CD14-positive monocyte (primary cell): ENCODE results near the gene TMEM120B. TPM values are rescaled to one million over a fixed set of nuclear protein-coding genes. Genes with fewer than 3 reads are reported as not detected.

Source experiments
- DNase-seq, 3 donors: peaks; one replicate each; pipeline ENCODE4 v3.0.0-alpha.2; 2011 to 2022
- H2AFZ ChIP-seq: 2 replicates; pipeline ENCODE4 v1.6.0; 2012; ENCODE audit warnings: mild to moderate bottlenecking, low read depth, low read length, inconsistent platforms; ENCODE audit not compliant: insufficient read depth, poor library complexity, severe bottlenecking
- H3K27ac ChIP-seq, 2 donors: 1 replicate in 1 of 2; 2 replicates in 1 of 2; pipeline ENCODE4 v1.5.1; 2012 to 2013; ENCODE audit warnings: low read length in 2 of 2, control low read depth in 1 of 2, inconsistent platforms in 1 of 2, low read depth in 1 of 2, mild to moderate bottlenecking in 1 of 2
- H3K27me3 ChIP-seq, 2 donors: one replicate each; pipeline versions ENCODE4 v1.6.0 to v1.6.1; 2011 to 2013; ENCODE audit warnings: low read length in 2 of 2; ENCODE audit not compliant: control insufficient read depth in 2 of 2, insufficient read depth in 2 of 2
- H3K36me3 ChIP-seq, 2 donors: replicated peaks in 1 of 2; 1 replicate in 1 of 2; 2 replicates in 1 of 2; pipeline versions ENCODE4 v1.5.1 to v1.6.1; 2012 to 2013; ENCODE audit warnings: low read length in 2 of 2, control low read depth in 1 of 2, inconsistent platforms in 1 of 2, mild to moderate bottlenecking in 1 of 2; ENCODE audit not compliant: insufficient read depth in 2 of 2, control insufficient read depth in 1 of 2
- H3K4me1 ChIP-seq, 2 donors: 1 replicate in 1 of 2; 2 replicates in 1 of 2; pipeline versions ENCODE4 v1.5.1 to v1.6.1; 2012 to 2013; ENCODE audit warnings: low read length in 2 of 2, control low read depth in 1 of 2, inconsistent platforms in 1 of 2, mild to moderate bottlenecking in 1 of 2, moderate library complexity in 1 of 2; ENCODE audit not compliant: insufficient read depth in 2 of 2, control insufficient read depth in 1 of 2
- H3K4me2 ChIP-seq: replicated peaks from 2 replicates; pipeline ENCODE3; 2012; ENCODE audit warnings: low read length, moderate library complexity, mild to moderate bottlenecking; ENCODE audit not compliant: poor library complexity, severe bottlenecking; ENCODE audit errors: extremely low read depth
- H3K4me3 ChIP-seq, 3 experiments: fragments of 200-600 bp in 1 of 3; sonication (generic) in 1 of 3; replicated peaks in 1 of 3; 1 replicate in 2 of 3; 2 replicates in 1 of 3; pipeline ENCODE4 v1.5.1; 2011 to 2013; ENCODE audit warnings: low read length in 3 of 3, mild to moderate bottlenecking in 3 of 3, control low read depth in 2 of 3, low read depth in 2 of 3, inconsistent platforms in 1 of 3, moderate library complexity in 1 of 3
- H3K79me2 ChIP-seq: 2 replicates; pipeline ENCODE4 v1.6.0; 2012; ENCODE audit warnings: mild to moderate bottlenecking, control low read depth, inconsistent platforms, low read length, moderate library complexity; ENCODE audit not compliant: insufficient read depth
- H3K9ac ChIP-seq: 2 replicates; pipeline ENCODE4 v1.6.0; 2017; ENCODE audit warnings: low read length, mild to moderate bottlenecking; ENCODE audit not compliant: insufficient read depth, poor library complexity, severe bottlenecking
- H3K9me3 ChIP-seq, 2 donors: replicated peaks in 1 of 2; 1 replicate in 1 of 2; 2 replicates in 1 of 2; pipeline versions ENCODE4 v1.5.1 to v1.6.1; 2012 to 2013; ENCODE audit warnings: low read length in 2 of 2, control low read depth in 1 of 2; ENCODE audit not compliant: control insufficient read depth in 1 of 2, insufficient read depth in 1 of 2
- H4K20me1 ChIP-seq: 2 replicates; pipeline ENCODE4 v1.6.0; 2012; ENCODE audit warnings: mild to moderate bottlenecking, low read length, control low read depth, moderate library complexity; ENCODE audit not compliant: insufficient read depth
- H3K27ac Mint-ChIP-seq, 7 donors: one replicate each; pipeline ENCODE4 v1.8.0; 2020; ENCODE audit warnings: mild to moderate bottlenecking in 7 of 7, mixed read lengths in 7 of 7, moderate library complexity in 6 of 7, inconsistent platforms in 2 of 7
- H3K27me3 Mint-ChIP-seq, 3 donors: one replicate each; pipeline ENCODE4 v1.8.0; 2021 to 2022; ENCODE audit warnings: low read depth in 3 of 3, mild to moderate bottlenecking in 3 of 3, mixed read lengths in 3 of 3, moderate library complexity in 3 of 3, inconsistent platforms in 1 of 3
- H3K36me3 Mint-ChIP-seq, 2 donors: one replicate each; pipeline ENCODE4 v1.8.0; 2020; ENCODE audit warnings: mixed read lengths in 2 of 2, inconsistent platforms in 1 of 2, mild to moderate bottlenecking in 1 of 2
- H3K4me1 Mint-ChIP-seq: one replicate; pipeline ENCODE4 v1.8.0; 2020; ENCODE audit warnings: mild to moderate bottlenecking, mixed read lengths
- H3K4me3 Mint-ChIP-seq, 2 donors: one replicate each; pipeline ENCODE4 v1.8.0; 2020; ENCODE audit warnings: mild to moderate bottlenecking in 2 of 2, mixed read lengths in 2 of 2, moderate library complexity in 1 of 2
- H3K9me3 Mint-ChIP-seq, 7 donors: one replicate each; pipeline ENCODE4 v1.8.0; 2020 to 2022; ENCODE audit warnings: mixed read lengths in 7 of 7, mild to moderate bottlenecking in 6 of 7, moderate library complexity in 6 of 7, inconsistent platforms in 2 of 7
- WGBS: methylation state at CpG from one replicate; pipeline ENCODE4 v1.1.5; 2013; ENCODE audit warnings: missing lambda C conversion rate; ENCODE audit not compliant: insufficient coverage; 5-methylcytosine and 5-hydroxymethylcytosine counted together
- intact Hi-C, 2 donors: fragments of 100-400 bp; cut with micrococcal nuclease; formaldehyde crosslinking; loops; one replicate each; pipeline versions ENCODE4 v1.15.0 to v1.15.1; 2023
- polyA plus RNA-seq, 3 donors: library from polyadenylated mRNA; depleted of rRNA in 1 of 3; unstranded in 2 of 3; stranded (reverse) in 1 of 3; fragments of 300-500 nt in 2 of 3; fragments of >200 nt in 1 of 3; fragmentation: Illumina TruSeq in 2 of 3; gene quantifications; 1 replicate in 2 of 3; 2 replicates in 1 of 3; pipeline ENCODE4 v1.2.3, GENCODE V29; 2012 to 2021
- TF ChIP-seq, protein P1 (sequence below): fragments of 200-600 bp; IDR thresholded peaks from one replicate; pipeline ENCODE4 v1.8.0; 2022; ENCODE audit warnings: antibody characterized with exemption, mild to moderate bottlenecking

The TMEM120B gene
- polyA plus RNA-seq, 3 donors = 0.65 to 2.4 (median 1.1) TPM

- Histone ChIP-seq H3K4me3 (peak overlapping the region in 1 of 3 experiments; percentile 64), H3K36me3 (no peaks in the 10 kb centered on the region), H3K27ac (peak overlapping the region; percentile 98 to 99), H3K4me2 (peak overlapping the region; percentile 70), H3K4me1 (peaks cover 70 to 73% of the 10 kb centered on the region in 2 donors), H3K27me3 (no peaks in the 10 kb centered on the region), H4K20me1 (no peaks in the 10 kb centered on the region), H3K9ac (peak overlapping the region; percentile 2), H2AFZ (no peak overlapping the region), H3K79me2 (peaks cover 39% of the 10 kb centered on the region), H3K9me3 (no peaks in the 10 kb centered on the region)
- Mint-ChIP-seq H3K9me3 (peaks cover 0 to 2% (median 0%) of the 10 kb centered on the region in 7 donors), H3K4me1 (peaks cover 79% of the 10 kb centered on the region), H3K27ac (peak overlapping the region; percentile 98 to 100 (median 100)), H3K27me3 (peaks cover 0 to 3% (median 0%) of the 10 kb centered on the region in 3 donors), H3K36me3 (peaks cover 22 to 24% of the 10 kb centered on the region in 2 donors), H3K4me3 (no peak overlapping the region)
- intact Hi-C loops = no loop called here
- TF ChIP-seq, protein P1, sequence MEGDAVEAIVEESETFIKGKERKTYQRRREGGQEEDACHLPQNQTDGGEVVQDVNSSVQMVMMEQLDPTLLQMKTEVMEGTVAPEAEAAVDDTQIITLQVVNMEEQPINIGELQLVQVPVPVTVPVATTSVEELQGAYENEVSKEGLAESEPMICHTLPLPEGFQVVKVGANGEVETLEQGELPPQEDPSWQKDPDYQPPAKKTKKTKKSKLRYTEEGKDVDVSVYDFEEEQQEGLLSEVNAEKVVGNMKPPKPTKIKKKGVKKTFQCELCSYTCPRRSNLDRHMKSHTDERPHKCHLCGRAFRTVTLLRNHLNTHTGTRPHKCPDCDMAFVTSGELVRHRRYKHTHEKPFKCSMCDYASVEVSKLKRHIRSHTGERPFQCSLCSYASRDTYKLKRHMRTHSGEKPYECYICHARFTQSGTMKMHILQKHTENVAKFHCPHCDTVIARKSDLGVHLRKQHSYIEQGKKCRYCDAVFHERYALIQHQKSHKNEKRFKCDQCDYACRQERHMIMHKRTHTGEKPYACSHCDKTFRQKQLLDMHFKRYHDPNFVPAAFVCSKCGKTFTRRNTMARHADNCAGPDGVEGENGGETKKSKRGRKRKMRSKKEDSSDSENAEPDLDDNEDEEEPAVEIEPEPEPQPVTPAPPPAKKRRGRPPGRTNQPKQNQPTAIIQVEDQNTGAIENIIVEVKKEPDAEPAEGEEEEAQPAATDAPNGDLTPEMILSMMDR = no peak
- no peak for DNase-seq
- WGBS = no CpG with 5 or more reads among the region's 7 CpGs
These were observed 75.7 kb downstream of the TMEM120B start for GRCh38 chr12:121788176-121788818.

- H3K4me3 ChIP-seq = peak overlapping the region; percentile 8 to 64 (median 17)
- peak overlapping the region; percentile 81 for H3K9ac ChIP-seq
- peaks cover 78 to 83% of the 10 kb centered on the region in 2 donors for H3K4me1 ChIP-seq
- H3K27ac Mint-ChIP-seq = peak overlapping the region; percentile 98 to 100 (median 100)
- H3K9me3 ChIP-seq = no peaks in the 10 kb centered on the region
- H3K4me2 ChIP-seq = peak overlapping the region; percentile 70
- intact Hi-C loops = no loop called here
- no peaks in the 10 kb centered on the region for H3K27me3 ChIP-seq
- peaks cover 0 to 3% (median 0%) of the 10 kb centered on the region in 3 donors for H3K27me3 Mint-ChIP-seq
- H3K4me1 Mint-ChIP-seq = peaks cover 75% of the 10 kb centered on the region
- peaks cover 21 to 22% of the 10 kb centered on the region in 2 donors for H3K36me3 Mint-ChIP-seq
- peaks cover 46% of the 10 kb centered on the region for H3K79me2 ChIP-seq
- peaks cover 0 to 2% (median 0%) of the 10 kb centered on the region in 7 donors for H3K9me3 Mint-ChIP-seq
- WGBS = 2% methylated on average over 12 of the region's 13 CpGs
- DNase-seq = peak; percentile 77 to 90 (median 77)
- H3K27ac ChIP-seq = peak overlapping the region; percentile 98 to 99
- H2AFZ ChIP-seq = peak overlapping the region; percentile 63
- H3K4me3 Mint-ChIP-seq = peak overlapping the region; percentile 74 to 89
- TF ChIP-seq, protein P1 = no peak
- H4K20me1 ChIP-seq = peaks cover under 1% of the 10 kb centered on the region
- no peaks in the 10 kb centered on the region for H3K36me3 ChIP-seq
These were observed 76.8 kb downstream of the TMEM120B start for GRCh38 chr12:121789233-121789781.
